H1 (cell line): ENCODE results near the gene SOST. TPM values are rescaled to one million over a fixed set of nuclear protein-coding genes. Genes with fewer than 3 reads are reported as not detected.

Experiments used
- ZNF274 ChIP-seq: IDR thresholded peaks from 2 replicates; pipeline ENCODE4 v1.7.0; 2012; ENCODE audit warnings: low read length, borderline replicate concordance; ENCODE audit errors: extremely low read depth
- polyA plus RNA-seq, 7 experiments: library from polyadenylated mRNA; depleted of rRNA in 3 of 7; stranded (reverse) in 5 of 7; unstranded in 2 of 7; fragments of >200 nt in 5 of 7; fragments of 200-250 nt in 2 of 7; gene quantifications; 1 replicate in 5 of 7; 2 replicates in 1 of 7; 4 replicates in 1 of 7; pipeline versions ENCODE4 v1.2.1 to v1.2.3, GENCODE V29; 2011 to 2013; ENCODE audit warnings: missing spikeins in 2 of 7, mixed read lengths in 2 of 7
- total RNA-seq: library from RNA; stranded (reverse); fragmentation: NEBNext Ultra II Directional; extraction: Animal tissue kit (Norgen Biotek cat#: 25700); gene quantifications from 2 replicates; pipeline ENCODE4 v1.2.1, GENCODE V29; 2021

Gene SOST
- total and polyA plus RNA-seq, 2 of the 8 experiments (the other 6 are each of a cell fraction or from before 2014, with no cell fraction given): 0.08 TPM; not detected in 1

- TF ChIP-seq ZNF274: no peak
Measured at GRCh38 chr17:43721537-43722268, 36.9 kb downstream of the SOST start (continued).
